Islet precursor cell (in vitro differentiated cells): ENCODE measurements around the gene LGMN.
A peak's percentile ranks its signal among the peaks of the same experiment; 100 is the strongest.
"Not testable (repeated sequence)": the region's sequence is repeated elsewhere in the genome, so short reads cannot be mapped to it uniquely, and the experiment has no call there.

Experiments
- DNase-seq: peaks from one replicate; pipeline ENCODE4 v3.0.0-alpha.2; 2018

Gene LGMN

GRCh38 chr14:92692822-92693226 lies 55.6 kb downstream of the LGMN start:
- no peak for DNase-seq

- peak; percentile 78 for DNase-seq
Observed at GRCh38 chr14:92690171-92691011, 58.0 kb downstream of the LGMN start.

- DNase-seq: no peak
Observed at GRCh38 chr14:92688434-92689375, 59.7 kb downstream of the LGMN start.

GRCh38 chr14:92687681-92688433 lies 60.6 kb downstream of the LGMN start:
- peak; percentile 72 for DNase-seq

GRCh38 chr14:92686900-92687427 lies 61.5 kb downstream of the LGMN start:
- peak; percentile 96 for DNase-seq

GRCh38 chr14:92686411-92686899 lies 62.0 kb downstream of the LGMN start:
- DNase-seq: no peak

GRCh38 chr14:92685784-92686355 lies 62.6 kb downstream of the LGMN start:
- DNase-seq: no peak

- DNase-seq: no peak
Observed at GRCh38 chr14:92684801-92685560, 63.4 kb downstream of the LGMN start.

- DNase-seq: no peak
Observed at GRCh38 chr14:92683041-92683440, 65.4 kb downstream of the LGMN start.

GRCh38 chr14:92680781-92681650 lies 67.4 kb downstream of the LGMN start:
- DNase-seq: peak; percentile 87

GRCh38 chr14:92680330-92680729 lies 68.1 kb downstream of the LGMN start:
- DNase-seq: not testable (repeated sequence)

GRCh38 chr14:92679246-92679645 lies 69.2 kb downstream of the LGMN start:
- no peak for DNase-seq

- DNase-seq: no peak
Observed at GRCh38 chr14:92678766-92679165, 69.7 kb downstream of the LGMN start.

- DNase-seq: no peak
Observed at GRCh38 chr14:92677955-92678354, 70.5 kb downstream of the LGMN start.

GRCh38 chr14:92677087-92677668 lies 71.2 kb downstream of the LGMN start:
- no peak for DNase-seq

GRCh38 chr14:92676403-92677086 lies 71.9 kb downstream of the LGMN start:
- DNase-seq: no peak

- no peak for DNase-seq
Observed at GRCh38 chr14:92675976-92676375, 72.5 kb downstream of the LGMN start.

- no peak for DNase-seq
Observed at GRCh38 chr14:92675421-92675820, 73.0 kb downstream of the LGMN start.

- no peak for DNase-seq
Observed at GRCh38 chr14:92673601-92674150, 74.8 kb downstream of the LGMN start.
